Mesenchymal stem cell (in vitro differentiated cells and primary cell): ENCODE data around the gene DEFB127.
"Not testable (repeated sequence)": the region's sequence is repeated elsewhere in the genome, so short reads cannot be mapped to it uniquely, and the experiment has no call there.

ENCODE experiments used
- DNase-seq: peaks from one replicate; pipeline ENCODE4 v3.0.0-alpha.2; 2013
- H2AFZ ChIP-seq: one replicate; pipeline ENCODE4 v1.6.1; 2013; ENCODE audit warnings: low read depth, mild to moderate bottlenecking, control low read depth, inconsistent platforms, low read length, moderate library complexity
- H2AK5ac ChIP-seq: 2 replicates; pipeline ENCODE4 v1.6.1; 2013; ENCODE audit warnings: low read length, moderate library complexity, mild to moderate bottlenecking, inconsistent platforms; ENCODE audit not compliant: severe bottlenecking
- H2BK120ac ChIP-seq: one replicate; pipeline ENCODE4 v1.6.1; 2013; ENCODE audit warnings: low read depth, mild to moderate bottlenecking, inconsistent platforms, low read length, moderate library complexity
- H2BK12ac ChIP-seq, 2 experiments: one replicate each; pipeline ENCODE4 v1.6.1; 2013; ENCODE audit warnings: inconsistent platforms in 2 of 2, low read length in 2 of 2, mild to moderate bottlenecking in 2 of 2, moderate library complexity in 2 of 2, control low read depth in 1 of 2
- H2BK15ac ChIP-seq: one replicate; pipeline ENCODE4 v1.6.1; 2013; ENCODE audit warnings: mild to moderate bottlenecking, low read depth, inconsistent platforms; ENCODE audit not compliant: poor library complexity, severe bottlenecking
- H2BK5ac ChIP-seq: 2 replicates; pipeline ENCODE4 v1.6.1; 2013; ENCODE audit warnings: low read depth, mild to moderate bottlenecking, low read length, control low read depth, inconsistent platforms; ENCODE audit not compliant: poor library complexity, severe bottlenecking
- H3K14ac ChIP-seq, 2 experiments: one replicate each; pipeline ENCODE4 v1.6.1; 2013; ENCODE audit warnings: inconsistent platforms in 2 of 2, low read length in 2 of 2, control low read depth in 1 of 2, mild to moderate bottlenecking in 1 of 2, moderate library complexity in 1 of 2
- H3K18ac ChIP-seq, 2 experiments: one replicate each; pipeline ENCODE4 v1.6.1; 2013; ENCODE audit warnings: inconsistent platforms in 2 of 2, low read length in 2 of 2, control low read depth in 1 of 2, low read depth in 1 of 2, mild to moderate bottlenecking in 1 of 2
- H3K23ac ChIP-seq, 2 experiments: one replicate each; pipeline ENCODE4 v1.6.1; 2013; ENCODE audit warnings: inconsistent platforms in 2 of 2, low read length in 2 of 2, mild to moderate bottlenecking in 2 of 2, moderate library complexity in 2 of 2, control low read depth in 1 of 2
- H3K27ac ChIP-seq: 2 replicates; pipeline ENCODE4 v1.5.1; 2013; ENCODE audit warnings: mild to moderate bottlenecking, moderate library complexity, low read length, control low read depth, inconsistent platforms; ENCODE audit not compliant: poor library complexity, severe bottlenecking
- H3K27me3 ChIP-seq, 2 experiments: 2 replicates each; pipeline versions ENCODE4 v1.6.1 to v1.7.0; 2013; ENCODE audit warnings: low read length in 2 of 2, mild to moderate bottlenecking in 2 of 2, moderate library complexity in 2 of 2, control low read depth in 1 of 2, inconsistent platforms in 1 of 2; ENCODE audit not compliant: control insufficient read depth in 1 of 2, insufficient read depth in 1 of 2
- H3K36me3 ChIP-seq, 2 experiments: 2 replicates each; pipeline versions ENCODE4 v1.6.1 to v1.7.0; 2013; ENCODE audit warnings: low read length in 2 of 2, control low read depth in 1 of 2, inconsistent platforms in 1 of 2, low read depth in 1 of 2, mild to moderate bottlenecking in 1 of 2; ENCODE audit not compliant: insufficient read depth in 2 of 2, control insufficient read depth in 1 of 2
- H3K4ac ChIP-seq, 2 experiments: one replicate each; pipeline ENCODE4 v1.6.1; 2013; ENCODE audit warnings: inconsistent platforms in 2 of 2, low read length in 2 of 2, mild to moderate bottlenecking in 2 of 2, moderate library complexity in 2 of 2, control low read depth in 1 of 2, low read depth in 1 of 2
- H3K4me1 ChIP-seq: 2 replicates; pipeline ENCODE4 v1.6.1; 2013; ENCODE audit warnings: low read depth, low read length, control low read depth; ENCODE audit not compliant: control insufficient read depth, insufficient read depth
- H3K4me2 ChIP-seq: 2 replicates; pipeline ENCODE4 v1.6.1; 2013; ENCODE audit warnings: low read length, mild to moderate bottlenecking, inconsistent platforms; ENCODE audit not compliant: poor library complexity, severe bottlenecking
- H3K4me3 ChIP-seq, 2 experiments: 2 replicates each; pipeline versions ENCODE4 v1.5.1 to v1.7.0; 2013; ENCODE audit warnings: low read length in 2 of 2, mild to moderate bottlenecking in 2 of 2, control low read depth in 1 of 2, low read depth in 1 of 2; ENCODE audit not compliant: insufficient read depth in 1 of 2
- H3K79me1 ChIP-seq: replicated peaks from 2 replicates; pipeline ENCODE4 v1.6.1; 2013; ENCODE audit warnings: mild to moderate bottlenecking, control low read depth, low read length, inconsistent platforms; ENCODE audit not compliant: poor library complexity, severe bottlenecking
- H3K9ac ChIP-seq: 2 replicates; pipeline ENCODE4 v1.7.0; 2013; ENCODE audit warnings: mild to moderate bottlenecking, low read length, moderate library complexity
- H3K9me3 ChIP-seq: 2 replicates; pipeline ENCODE4 v1.7.0; 2013; ENCODE audit warnings: mild to moderate bottlenecking, low read length; ENCODE audit not compliant: control insufficient read depth
- H4K8ac ChIP-seq: one replicate; pipeline ENCODE4 v1.6.1; 2013; ENCODE audit warnings: inconsistent platforms, mild to moderate bottlenecking, low read length, moderate library complexity
- H4K91ac ChIP-seq: one replicate; pipeline ENCODE4 v1.6.1; 2013; ENCODE audit warnings: mild to moderate bottlenecking, low read length, inconsistent platforms
- WGBS: methylation state at CpG from one replicate; pipeline ENCODE4 v1.1.7; 2013; ENCODE audit warnings: mixed read lengths; 5-methylcytosine and 5-hydroxymethylcytosine counted together

Gene DEFB127

GRCh38 chr20:189611-190010 is 32.4 kb downstream of the DEFB127 start, which contains the start of gene DEFB128:
Gene DEFB128 (minus strand): TSS chr20:189711. CDS start chr20:189623, 88 bp downstream.
- Histone ChIP-seq H3K23ac (no peak within 1 kb of the TSS), H3K27ac (no peak within 1 kb of the TSS), H3K4ac (no peak within 1 kb of the TSS), H2BK12ac (no peak within 1 kb of the TSS), H3K9ac (no peak within 1 kb of the TSS), H3K36me3 (no peaks in the 10 kb centered on the region), H3K27me3 (peaks cover 0 to 8% of the 10 kb centered on the region in 2 experiments), H2AFZ (no peak within 1 kb of the TSS), H3K4me3 (no peak within 1 kb of the TSS), H2BK120ac (no peak within 1 kb of the TSS), H2BK5ac (no peak within 1 kb of the TSS), H2AK5ac (no peak within 1 kb of the TSS), H3K14ac (no peak within 1 kb of the TSS), H2BK15ac (no peak within 1 kb of the TSS), H3K18ac (no peak within 1 kb of the TSS), H4K8ac (no peak within 1 kb of the TSS), H3K4me2 (no peak within 1 kb of the TSS), H3K79me1 (no peaks in the 10 kb centered on the region), H4K91ac (no peak within 1 kb of the TSS), H3K9me3 (peaks cover 3% of the 10 kb centered on the region), H3K4me1 (peaks cover 2% of the 10 kb centered on the region)
- WGBS: 74% methylated on average over 5 of the region's 7 CpGs
- no peak for DNase-seq

GRCh38 chr20:198225-198624 is 41.0 kb downstream of the DEFB127 start:
- Histone ChIP-seq H4K91ac (no peak overlapping the region), H3K4me2 (no peak overlapping the region), H2BK15ac (no peak overlapping the region), H3K18ac (no peak overlapping the region), H2AFZ (no peak overlapping the region), H3K23ac (no peak overlapping the region), H3K14ac (no peak overlapping the region), H3K79me1 (no peaks in the 10 kb centered on the region), H3K4me3 (no peak overlapping the region), H2BK12ac (no peak overlapping the region), H2BK120ac (no peak overlapping the region), H2AK5ac (no peak overlapping the region), H3K27ac (no peak overlapping the region), H3K36me3 (no peaks in the 10 kb centered on the region), H3K4ac (no peak overlapping the region), H2BK5ac (no peak overlapping the region), H4K8ac (no peak overlapping the region), H3K9me3 (no peaks in the 10 kb centered on the region), H3K27me3 (peaks cover 2 to 10% of the 10 kb centered on the region in 2 experiments), H3K4me1 (peaks cover 2% of the 10 kb centered on the region), H3K9ac (no peak overlapping the region)
- 63% methylated on average over 1 of the region's 1 CpG for WGBS
- DNase-seq: no peak

- Histone ChIP-seq H3K79me1 (no peaks in the 10 kb centered on the region), H4K8ac (no peak overlapping the region), H3K18ac (no peak overlapping the region), H2BK15ac (no peak overlapping the region), H3K23ac (no peak overlapping the region), H3K9ac (no peak overlapping the region), H2BK12ac (no peak overlapping the region), H3K14ac (no peak overlapping the region), H2BK5ac (no peak overlapping the region), H4K91ac (no peak overlapping the region), H2BK120ac (no peak overlapping the region), H3K27ac (no peak overlapping the region), H2AK5ac (no peak overlapping the region), H3K4ac (no peak overlapping the region), H3K27me3 (peaks cover 4 to 15% of the 10 kb centered on the region in 2 experiments), H3K9me3 (no peaks in the 10 kb centered on the region), H3K4me3 (no peak overlapping the region), H2AFZ (no peak overlapping the region), H3K4me1 (no peaks in the 10 kb centered on the region), H3K4me2 (no peak overlapping the region), H3K36me3 (no peaks in the 10 kb centered on the region)
- WGBS: 42% methylated on average over 4 of the region's 4 CpGs
- DNase-seq: no peak
These were observed 42.7 kb downstream of the DEFB127 start for GRCh38 chr20:199996-200395.

DNA sequence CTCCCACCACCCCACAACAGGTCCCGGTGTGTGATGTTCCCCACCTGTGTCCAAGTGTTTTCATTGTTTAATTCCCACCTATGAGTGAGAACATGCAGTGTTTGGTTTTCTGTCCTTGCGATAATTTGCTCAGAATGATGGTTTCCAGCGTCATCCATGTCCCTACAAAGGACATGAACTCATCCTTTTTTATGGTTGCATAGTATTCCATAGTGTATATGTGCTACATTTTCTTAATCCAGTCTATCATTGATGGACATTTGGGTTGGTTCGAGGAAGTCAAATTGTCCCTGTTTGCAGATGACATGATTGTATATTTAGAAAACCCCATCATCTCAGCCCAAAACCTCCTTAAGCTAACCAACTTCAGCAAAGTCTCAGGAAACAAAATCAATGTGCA is 46.4 kb downstream of the DEFB127 start:
- H3K4me1 ChIP-seq, H4K91ac ChIP-seq, H3K4me2 ChIP-seq, H2AFZ ChIP-seq, H2BK12ac ChIP-seq, H3K4ac ChIP-seq, DNase-seq, H3K18ac ChIP-seq, H2AK5ac ChIP-seq, H2BK15ac ChIP-seq, H2BK5ac ChIP-seq, H3K36me3 ChIP-seq, H4K8ac ChIP-seq, H3K27ac ChIP-seq, H3K14ac ChIP-seq, H3K4me3 ChIP-seq, H3K9ac ChIP-seq, H3K79me1 ChIP-seq, H3K9me3 ChIP-seq, H3K23ac ChIP-seq, H2BK120ac ChIP-seq: not testable (repeated sequence)
- peaks cover 15 to 16% of the 10 kb centered on the region in 2 experiments for H3K27me3 ChIP-seq
- 89% methylated on average over 1 of the region's 4 CpGs for WGBS
